Measurements from ENCODE around the gene LHFPL3.

Gene LHFPL3

GRCh38 chr7:104723001-104723400, 394.6 kb downstream of the LHFPL3 start:
- no peak for DNase-seq

- DNase-seq, result no peak
Measured at GRCh38 chr7:104758504-104758903, 430.1 kb downstream of the LHFPL3 start.

- no peak for DNase-seq
Measured at GRCh38 chr7:104761892-104762291, 433.5 kb downstream of the LHFPL3 start.

GRCh38 chr7:104767113-104767512, 438.7 kb downstream of the LHFPL3 start:
- no peak for DNase-seq

- no peak for DNase-seq
Measured at GRCh38 chr7:104767826-104768536, 439.6 kb downstream of the LHFPL3 start.

GRCh38 chr7:104772405-104773345, 444.3 kb downstream of the LHFPL3 start:
- DNase-seq, result no peak

- DNase-seq, result no peak
Measured at GRCh38 chr7:104773796-104774195, 445.4 kb downstream of the LHFPL3 start.

- no peak for DNase-seq
Measured at GRCh38 chr7:104775531-104775930, 447.1 kb downstream of the LHFPL3 start.

- no peak for DNase-seq
Measured at GRCh38 chr7:104777301-104777800, 448.9 kb downstream of the LHFPL3 start.

GRCh38 chr7:104779888-104780287, 451.5 kb downstream of the LHFPL3 start:
- no peak for DNase-seq

- DNase-seq, result no peak
Measured at GRCh38 chr7:104784686-104785085, 456.3 kb downstream of the LHFPL3 start.

GRCh38 chr7:104789780-104790179, 461.4 kb downstream of the LHFPL3 start:
- DNase-seq, result no peak

GRCh38 chr7:104790440-104790839, 462.0 kb downstream of the LHFPL3 start:
- DNase-seq, result no peak

- no peak for DNase-seq
Measured at GRCh38 chr7:104791080-104791479, 462.7 kb downstream of the LHFPL3 start.

- no peak for DNase-seq
Measured at GRCh38 chr7:104793066-104793465, 464.7 kb downstream of the LHFPL3 start.

- no peak for DNase-seq
Measured at GRCh38 chr7:104794154-104794553, 465.8 kb downstream of the LHFPL3 start.

- DNase-seq, result no peak
Measured at GRCh38 chr7:104794589-104794988, 466.2 kb downstream of the LHFPL3 start.

- DNase-seq, result no peak
Measured at GRCh38 chr7:104795086-104795485, 466.7 kb downstream of the LHFPL3 start.

- no peak for DNase-seq
Measured at GRCh38 chr7:104795616-104796398, 467.4 kb downstream of the LHFPL3 start.

GRCh38 chr7:104800307-104800706, 471.9 kb downstream of the LHFPL3 start:
- DNase-seq, result no peak

- DNase-seq, result no peak
Measured at GRCh38 chr7:104801022-104801421, 472.6 kb downstream of the LHFPL3 start.

GRCh38 chr7:104803931-104804330, 475.5 kb downstream of the LHFPL3 start:
- no peak for DNase-seq

GRCh38 chr7:104804696-104805095, 476.3 kb downstream of the LHFPL3 start:
- DNase-seq, result no peak
